ENCODE measurements around the gene ARL14.
A peak's percentile ranks its signal among the peaks of the same experiment; 100 is the strongest.
"Not testable (repeated sequence)": the region's sequence is repeated elsewhere in the genome, so short reads cannot be mapped to it uniquely, and the experiment has no call there.

Gene ARL14

DNA sequence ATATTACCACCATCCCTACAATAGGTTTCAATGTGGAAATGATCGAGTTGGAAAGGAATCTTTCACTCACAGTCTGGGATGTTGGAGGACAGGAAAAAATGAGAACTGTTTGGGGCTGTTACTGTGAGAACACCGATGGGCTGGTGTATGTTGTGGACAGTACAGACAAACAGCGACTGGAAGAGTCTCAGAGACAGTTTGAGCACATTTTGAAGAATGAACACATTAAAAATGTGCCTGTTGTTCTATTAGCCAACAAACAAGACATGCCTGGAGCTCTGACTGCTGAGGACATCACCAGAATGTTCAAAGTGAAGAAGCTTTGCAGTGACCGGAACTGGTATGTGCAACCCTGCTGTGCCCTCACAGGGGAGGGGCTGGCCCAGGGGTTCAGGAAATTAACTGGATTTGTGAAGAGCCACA, 510 bp downstream of the ARL14 start:
- no peak for ATAC-seq
- no peak for DNase-seq

DNA sequence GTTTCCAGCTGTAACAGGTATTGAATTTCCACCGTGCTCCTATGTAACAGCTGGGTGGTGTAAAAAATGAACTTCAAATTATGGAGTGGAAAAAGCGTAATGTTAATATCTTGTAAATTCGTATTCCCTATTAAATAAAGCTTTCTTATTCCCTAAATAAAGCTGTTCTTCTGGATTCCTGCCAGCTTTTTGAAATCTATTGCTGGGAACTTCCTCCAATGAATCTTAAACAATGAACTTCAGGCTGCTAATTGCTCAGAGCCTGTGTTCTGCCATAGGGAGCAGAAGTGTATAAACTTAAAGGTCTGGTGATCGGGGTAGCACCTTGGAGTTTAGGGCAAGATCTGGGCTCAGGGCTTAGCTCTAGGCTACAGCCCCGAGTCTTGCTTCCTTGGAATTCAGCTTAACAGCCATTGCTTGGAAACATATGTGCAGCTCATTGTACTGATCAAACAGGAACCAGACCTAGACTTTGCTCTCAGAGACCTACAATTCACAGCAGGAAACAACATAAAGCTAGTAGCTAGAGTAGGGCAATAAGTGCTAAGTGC, 1.4 kb downstream of the ARL14 start:
- DNase-seq (no peak), ATAC-seq (no peak)

DNA sequence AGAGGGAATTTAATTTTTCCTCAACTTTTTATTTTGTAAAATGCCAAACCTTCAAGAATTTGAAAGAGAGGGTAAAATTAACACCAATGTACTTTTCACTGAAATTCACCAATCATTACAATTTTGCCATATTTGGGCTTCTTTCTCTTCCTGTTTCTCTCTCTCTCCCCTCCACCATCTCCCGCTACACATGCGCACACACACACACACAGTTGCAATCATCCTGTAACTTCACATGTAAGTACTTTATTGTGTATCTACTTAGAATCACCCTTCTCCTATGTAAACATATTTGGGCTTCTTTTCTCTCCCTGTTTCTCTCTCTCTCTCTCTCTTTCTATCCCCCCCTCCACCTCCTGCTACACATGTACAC, 7.4 kb downstream of the ARL14 start:
- DNase-seq (no peak), ATAC-seq (no peak)

- DNase-seq (no peak), ATAC-seq (no peak)
These were observed 8.3 kb downstream of the ARL14 start for GRCh38 chr3:160685144-160685766.

GRCh38 chr3:160686955-160687535, 10.1 kb downstream of the ARL14 start:
- no peak for ATAC-seq
- DNase-seq: no peak

GRCh38 chr3:160691151-160691550, 14.2 kb downstream of the ARL14 start:
- DNase-seq: no peak
- no peak for ATAC-seq

GRCh38 chr3:160691962-160692361, 15.0 kb downstream of the ARL14 start:
- no peak for DNase-seq
- ATAC-seq: no peak

DNA sequence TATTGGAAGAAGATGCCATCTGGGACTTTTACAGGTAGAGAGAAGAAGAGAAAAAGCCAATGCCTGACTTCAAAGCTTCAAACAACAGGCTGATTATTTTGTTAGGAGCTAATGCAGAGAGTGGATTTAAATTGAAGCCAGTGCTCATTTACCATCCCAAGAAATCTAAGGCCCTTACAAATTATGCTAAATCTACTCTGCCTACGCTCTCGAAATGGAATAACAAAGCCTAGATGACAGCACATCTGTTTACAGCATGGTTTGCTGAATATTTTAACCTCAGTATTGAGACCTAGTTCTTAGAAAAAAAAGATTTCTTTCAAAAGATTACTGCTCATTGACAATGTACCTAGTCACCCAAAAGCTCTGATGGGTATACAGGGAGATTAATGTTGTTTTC, 16.2 kb downstream of the ARL14 start:
- no peak for DNase-seq
- no peak for ATAC-seq

- ATAC-seq: no peak
These were observed 17.4 kb downstream of the ARL14 start for GRCh38 chr3:160694345-160694744.

DNA sequence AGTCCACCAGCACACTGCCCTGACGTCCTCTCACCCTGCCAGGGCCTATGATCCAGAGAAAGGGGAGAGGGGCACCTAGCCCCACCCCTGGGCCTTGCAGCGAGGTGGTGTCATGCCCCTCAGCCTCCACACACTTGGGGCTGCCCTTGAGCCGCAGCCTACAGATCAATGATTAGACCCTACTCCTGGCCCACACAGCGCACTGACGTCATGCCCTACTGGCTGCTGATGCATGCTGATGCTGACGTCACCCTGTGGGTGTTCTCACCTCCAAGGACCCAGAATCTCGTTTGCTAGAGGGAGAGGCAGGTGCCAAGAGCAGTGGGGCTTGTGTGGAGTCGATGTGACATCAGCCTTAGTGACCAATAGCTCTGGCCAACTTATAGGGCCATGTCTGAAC, 18.0 kb downstream of the ARL14 start:
- DNase-seq (no peak), ATAC-seq (peak; percentile 36)

More at GRCh38 chr3:160694345-160694744, 17.4 kb downstream of the ARL14 start:
- DNase-seq: no peak

DNA sequence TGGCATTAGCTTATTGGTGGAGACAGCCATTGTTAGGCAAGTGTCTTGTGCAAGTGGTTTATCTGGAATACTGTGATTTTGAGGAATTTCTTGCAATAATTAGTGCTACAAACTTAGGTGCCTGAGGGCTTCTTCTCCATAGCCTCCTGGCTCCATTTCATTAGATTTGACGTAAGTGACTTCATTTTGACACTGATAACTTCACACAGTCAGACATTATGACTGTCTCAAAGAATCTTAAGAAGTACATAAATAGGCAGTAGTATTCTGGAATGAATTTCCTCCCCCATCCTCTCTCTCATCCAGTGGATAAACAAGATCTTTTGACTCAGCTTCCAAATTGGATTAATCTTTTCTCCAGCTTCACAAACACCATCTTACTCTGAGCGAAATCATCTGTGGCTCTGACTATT, 19.0 kb downstream of the ARL14 start:
- no peak for DNase-seq
- ATAC-seq: no peak

DNA sequence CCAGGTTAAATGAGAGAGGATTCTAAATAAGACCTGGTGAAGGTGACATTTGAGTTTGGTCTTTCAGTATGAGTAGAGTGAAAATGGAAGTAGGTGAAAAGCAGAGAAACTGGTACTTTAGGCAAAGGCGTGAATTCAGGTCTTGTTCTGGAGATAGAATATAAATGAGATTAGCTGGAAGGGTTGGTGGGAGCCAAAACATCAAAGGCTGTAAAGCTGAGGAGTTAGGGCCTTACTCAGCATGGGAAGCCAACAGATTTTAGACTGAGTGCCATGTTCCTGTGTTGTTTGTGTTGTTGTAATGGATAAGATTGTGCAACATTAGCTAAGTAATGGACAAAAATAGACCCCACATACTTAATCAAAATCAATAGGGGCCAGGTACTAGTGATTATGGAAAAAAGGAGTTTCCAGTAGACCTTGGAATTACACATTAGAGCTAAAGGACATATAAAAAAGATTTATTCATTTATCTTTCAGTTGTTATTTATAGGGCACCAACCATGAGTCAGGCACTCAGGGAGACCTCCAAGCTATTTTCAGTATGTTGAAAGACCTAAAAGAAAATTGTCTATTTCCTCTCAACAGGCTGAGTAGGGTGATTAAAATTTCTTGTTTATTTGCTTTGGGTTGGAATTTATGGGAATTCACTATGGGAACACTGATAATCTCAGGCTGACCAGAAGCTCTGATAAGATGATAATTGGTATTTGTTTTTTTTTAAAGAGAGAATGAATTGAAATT, 20.8 kb downstream of the ARL14 start:
- no peak for DNase-seq
- ATAC-seq: peak; percentile 40

GRCh38 chr3:160698599-160699195, 21.7 kb downstream of the ARL14 start:
- ATAC-seq: no peak

GRCh38 chr3:160701490-160701889, 24.5 kb downstream of the ARL14 start:
- DNase-seq (no peak), ATAC-seq (no peak)

More at GRCh38 chr3:160698599-160699195, 21.7 kb downstream of the ARL14 start:
- DNase-seq: no peak

- no peak for DNase-seq
- no peak for ATAC-seq
These were observed 25.3 kb downstream of the ARL14 start for GRCh38 chr3:160702290-160702689.

DNA sequence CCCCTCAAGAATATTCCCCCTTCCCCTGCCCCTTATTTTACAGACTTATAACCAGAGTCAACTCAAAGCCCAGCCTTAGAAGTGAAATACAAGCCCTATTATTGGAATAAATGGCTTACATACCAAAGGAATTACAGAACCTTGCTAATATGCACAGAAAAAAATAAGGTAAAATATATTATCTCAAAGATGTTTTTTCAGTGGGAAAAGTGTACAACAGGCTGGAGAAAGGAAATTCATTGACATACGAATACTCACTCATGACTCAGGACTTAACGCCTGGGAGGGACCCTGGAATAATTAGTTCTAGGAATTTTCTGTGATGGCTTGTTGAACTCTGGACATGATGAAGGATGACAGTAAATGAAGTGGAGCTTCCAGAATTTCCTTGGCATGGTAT, 27.0 kb downstream of the ARL14 start:
- DNase-seq (no peak), ATAC-seq (no peak)

GRCh38 chr3:160707187-160707794, 30.3 kb downstream of the ARL14 start:
- ATAC-seq: no peak
- peak; percentile 7 for DNase-seq

DNA sequence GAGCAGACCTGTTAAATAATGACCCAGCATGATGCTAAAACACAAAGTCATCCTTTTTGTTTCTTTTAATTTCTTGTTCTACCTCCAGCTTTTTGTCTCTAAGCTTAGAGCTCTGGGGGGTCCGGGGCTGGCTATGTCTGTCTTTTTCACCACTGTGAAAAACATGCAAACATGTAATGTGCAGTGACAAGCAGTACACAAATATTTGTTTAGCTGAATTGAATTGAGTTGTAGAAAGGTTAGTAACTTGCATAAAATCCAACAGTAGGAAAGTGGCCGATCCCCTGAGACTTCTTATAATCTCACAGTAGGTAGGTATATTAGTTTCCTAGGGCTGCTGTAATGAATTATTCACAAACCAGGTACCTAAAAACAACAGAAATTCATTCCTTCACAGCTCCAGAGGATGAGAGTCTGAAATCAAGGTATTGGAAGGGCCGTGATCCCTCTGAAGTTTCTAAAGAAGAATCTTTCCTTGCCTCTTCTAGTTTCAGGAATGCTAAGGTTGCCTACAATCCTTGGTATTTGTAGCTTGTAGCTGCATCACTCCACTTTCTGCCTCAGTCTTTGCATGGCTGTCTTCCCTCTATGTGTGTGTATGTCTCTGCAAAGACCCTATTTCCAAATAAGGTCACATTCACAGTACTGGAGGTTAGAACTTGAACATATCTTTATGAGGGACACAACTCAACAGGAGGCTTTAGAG, 32.7 kb downstream of the ARL14 start:
- no peak for ATAC-seq
- no peak for DNase-seq

- DNase-seq, ATAC-seq: not testable (repeated sequence)
These were observed 36.2 kb downstream of the ARL14 start for GRCh38 chr3:160713144-160713543.

GRCh38 chr3:160719710-160720109, 42.8 kb downstream of the ARL14 start:
- DNase-seq (no peak), ATAC-seq (no peak)

DNA sequence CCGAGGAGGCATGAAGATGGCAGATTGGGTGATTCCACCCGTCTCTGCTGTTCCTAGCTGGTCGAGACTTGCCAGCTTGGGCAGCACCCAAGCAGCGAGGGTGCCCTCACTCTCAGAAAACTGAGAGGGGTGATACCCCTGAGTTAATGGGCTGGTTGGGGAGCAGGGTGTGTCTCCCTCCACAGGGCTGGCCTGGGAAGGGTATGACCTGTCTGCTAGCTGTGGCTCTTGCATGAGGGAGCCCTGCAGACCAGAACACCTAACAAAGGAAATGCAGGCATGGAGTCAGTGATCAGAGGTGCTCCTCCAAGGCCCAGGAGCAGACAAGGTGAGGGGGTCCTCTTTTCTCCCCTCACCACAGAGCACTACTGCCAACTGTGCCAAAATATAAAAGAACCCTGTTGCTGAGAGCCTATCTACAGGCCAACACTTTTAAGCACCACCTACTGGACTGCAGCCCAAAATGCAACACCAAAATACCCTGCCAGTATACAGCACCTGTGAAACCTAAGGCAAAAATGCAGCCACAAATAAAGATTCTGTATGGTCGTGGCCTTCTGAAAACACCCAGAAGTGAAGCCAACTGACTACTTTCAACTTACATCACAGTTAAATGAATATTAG, 43.3 kb downstream of the ARL14 start:
- DNase-seq: no peak
- ATAC-seq: no peak
